GM06990 (cell line): ENCODE data around the gene AFP.

Experiments used
- DNase-seq: peaks from one replicate; pipeline ENCODE4 v3.0.0-alpha.2; 2011; ENCODE audit not compliant: insufficient read length; ENCODE audit errors: extremely low read depth
- H3K27me3 ChIP-seq: replicated peaks from 2 replicates; pipeline ENCODE4 v1.6.0; 2011; ENCODE audit warnings: low read length; ENCODE audit not compliant: control insufficient read depth, insufficient read depth
- H3K36me3 ChIP-seq: 2 replicates; pipeline ENCODE4 v1.5.1; 2011; ENCODE audit warnings: low read length; ENCODE audit not compliant: control insufficient read depth, insufficient read depth
- H3K4me3 ChIP-seq: replicated peaks from 2 replicates; pipeline ENCODE4 v1.5.1; 2011; ENCODE audit warnings: low read depth, mild to moderate bottlenecking, control low read depth, low read length
- CTCF ChIP-seq: IDR thresholded peaks from 2 replicates; pipeline ENCODE4 v1.5.1; 2011; ENCODE audit warnings: low read length, control low read depth, mild to moderate bottlenecking, inconsistent platforms; ENCODE audit not compliant: insufficient read depth, poor library complexity, severe bottlenecking

Gene AFP

DNA sequence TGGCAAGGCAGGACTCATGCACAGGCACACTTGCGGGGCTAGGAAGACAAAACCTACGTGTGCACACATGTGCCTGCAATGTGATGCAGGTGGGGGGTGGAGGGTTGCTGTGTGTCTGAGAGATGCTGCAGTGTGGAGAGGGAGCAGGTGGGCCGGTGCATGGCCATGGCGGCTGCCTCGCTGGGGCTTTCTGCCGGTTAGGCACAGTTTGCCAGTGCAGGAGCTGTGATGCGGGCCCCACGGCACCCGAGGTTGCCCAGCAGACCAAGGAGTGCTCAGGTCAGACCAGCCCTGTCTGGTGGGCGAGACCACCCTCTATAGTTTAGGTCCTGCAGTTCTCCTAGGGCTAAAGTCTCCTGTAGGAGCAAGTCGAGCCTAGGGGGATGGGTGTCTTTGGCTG lies 41.2 kb downstream of the AFP start:
- no peak for TF ChIP-seq CTCF
- Histone ChIP-seq H3K27me3 (no peaks in the 10 kb centered on the region), H3K4me3 (no peak overlapping the region)

DNA sequence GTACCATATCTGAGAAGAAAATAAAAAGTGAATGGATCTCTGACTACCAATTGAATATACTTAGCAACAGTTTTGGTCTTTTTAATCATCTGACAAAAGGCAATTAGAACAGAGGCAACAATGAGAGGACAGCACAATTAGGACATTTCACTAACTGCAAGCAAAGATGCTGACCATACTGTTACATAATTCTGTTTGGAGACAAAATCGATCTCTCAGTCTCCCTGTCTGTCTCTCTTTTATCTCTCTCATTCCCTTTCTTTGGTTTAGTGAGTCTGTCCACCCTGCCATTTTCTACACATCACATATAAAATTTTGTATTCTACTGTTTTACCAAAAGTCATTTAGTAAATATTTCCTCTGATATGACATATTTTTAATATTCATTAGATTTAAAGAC lies 43.3 kb downstream of the AFP start:
- H3K4me3 ChIP-seq = no peak overlapping the region
- no peaks in the 10 kb centered on the region for H3K27me3 ChIP-seq
- TF ChIP-seq CTCF = no peak
- DNase-seq = no peak
- H3K36me3 ChIP-seq = no peaks in the 10 kb centered on the region

More for the DNA sequence above, 41.2 kb downstream of the AFP start:
- DNase-seq = no peak
- H3K36me3 ChIP-seq = no peaks in the 10 kb centered on the region

GRCh38 chr4:73481358-73481757 lies 45.3 kb downstream of the AFP start, which contains the start of gene AFM:
TSS of gene AFM (plus strand) at chr4:73481745. CDS start at chr4:73481776, 31 bp downstream.
- DNase-seq = no peak
- Histone ChIP-seq H3K27me3 (no peaks in the 10 kb centered on the region), H3K4me3 (no peak within 1 kb of the TSS), H3K36me3 (no peaks in the 10 kb centered on the region)
- no peak for TF ChIP-seq CTCF

DNA sequence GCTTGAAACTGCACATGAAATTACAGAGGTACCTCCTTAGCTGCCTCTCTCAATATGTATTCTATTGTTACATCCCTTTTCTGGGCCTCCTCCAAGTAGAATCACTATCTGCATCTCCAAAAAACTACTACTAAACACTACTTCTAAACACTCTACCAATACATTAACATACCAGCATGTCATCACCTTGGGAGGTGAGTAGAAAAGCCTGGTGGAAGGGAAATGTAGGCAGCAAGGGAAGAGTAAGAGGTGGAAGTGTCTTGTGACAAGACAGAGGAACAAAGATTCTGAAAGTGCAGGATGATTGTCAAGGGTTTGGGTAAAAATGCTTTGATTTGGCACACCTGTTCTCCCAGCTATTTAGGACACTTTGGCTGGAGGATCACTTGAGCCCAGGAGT lies 49.1 kb downstream of the AFP start:
- no peak overlapping the region for H3K4me3 ChIP-seq
- H3K36me3 ChIP-seq = no peaks in the 10 kb centered on the region
- H3K27me3 ChIP-seq = no peaks in the 10 kb centered on the region
- TF ChIP-seq CTCF = no peak
- DNase-seq = no peak

DNA sequence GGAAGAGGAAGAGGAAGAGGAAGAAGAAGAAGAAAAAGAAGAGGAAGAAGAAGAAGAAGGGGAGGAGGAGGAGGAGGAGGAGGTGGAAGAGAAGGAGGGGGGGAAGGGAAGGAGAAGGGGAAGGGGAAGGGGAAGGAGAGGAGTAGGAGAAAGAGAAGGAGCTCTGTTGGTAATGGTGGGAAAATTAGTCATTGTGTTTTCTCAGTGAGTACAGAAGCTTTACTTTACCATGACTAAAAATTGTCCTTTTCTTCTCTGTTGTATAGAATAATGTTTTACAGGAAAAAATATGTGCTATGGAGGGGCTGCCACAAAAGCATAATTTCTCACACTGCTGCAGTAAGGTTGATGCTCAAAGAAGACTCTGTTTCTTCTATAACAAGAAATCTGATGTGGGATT lies 49.6 kb downstream of the AFP start:
- no peak for DNase-seq
- TF ChIP-seq CTCF = no peak
- Histone ChIP-seq H3K4me3 (no peak overlapping the region), H3K36me3 (no peaks in the 10 kb centered on the region), H3K27me3 (no peaks in the 10 kb centered on the region)

GRCh38 chr4:73486497-73486896 lies 50.5 kb downstream of the AFP start:
- no peak overlapping the region for H3K4me3 ChIP-seq
- no peak for DNase-seq
- no peaks in the 10 kb centered on the region for H3K27me3 ChIP-seq
- H3K36me3 ChIP-seq = no peaks in the 10 kb centered on the region
- no peak for TF ChIP-seq CTCF
